Activated CD4-positive, alpha-beta T cell treated with anti-CD3 and anti-CD28 coated beads, Interleukin-2, amount 50 U/mL, for 48 hours (primary cell): ENCODE data around the gene INTS2.
"Not testable (repeated sequence)": the region's sequence is repeated elsewhere in the genome, so short reads cannot be mapped to it uniquely, and the experiment has no call there.

Experiments used
- DNase-seq, 2 experiments: peaks; one replicate each; pipeline ENCODE4 v3.0.0-alpha.2; 2020

Gene INTS2

GRCh38 chr17:61821655-61822054 lies 106.1 kb downstream of the INTS2 start:
- DNase-seq, result no peak

- not testable (repeated sequence) for DNase-seq
Observed at GRCh38 chr17:61819265-61819664, 108.5 kb downstream of the INTS2 start.

- DNase-seq, result no peak
Observed at GRCh38 chr17:61818225-61818624, 109.6 kb downstream of the INTS2 start.

- no peak for DNase-seq
Observed at GRCh38 chr17:61817452-61817851, 110.3 kb downstream of the INTS2 start.

GRCh38 chr17:61816538-61816937 lies 111.2 kb downstream of the INTS2 start:
- DNase-seq, result no peak

GRCh38 chr17:61815863-61816503 lies 111.8 kb downstream of the INTS2 start:
- no peak for DNase-seq
